Eye (tissue), 1 donor: ENCODE results near the gene PTTG1IP2.
"Not testable (repeated sequence)": the region's sequence is repeated elsewhere in the genome, so short reads cannot be mapped to it uniquely, and the experiment has no call there.

Source experiments
- DNase-seq: peaks from one replicate; pipeline ENCODE4 v3.0.0-alpha.2; 2015

The PTTG1IP2 gene

DNA sequence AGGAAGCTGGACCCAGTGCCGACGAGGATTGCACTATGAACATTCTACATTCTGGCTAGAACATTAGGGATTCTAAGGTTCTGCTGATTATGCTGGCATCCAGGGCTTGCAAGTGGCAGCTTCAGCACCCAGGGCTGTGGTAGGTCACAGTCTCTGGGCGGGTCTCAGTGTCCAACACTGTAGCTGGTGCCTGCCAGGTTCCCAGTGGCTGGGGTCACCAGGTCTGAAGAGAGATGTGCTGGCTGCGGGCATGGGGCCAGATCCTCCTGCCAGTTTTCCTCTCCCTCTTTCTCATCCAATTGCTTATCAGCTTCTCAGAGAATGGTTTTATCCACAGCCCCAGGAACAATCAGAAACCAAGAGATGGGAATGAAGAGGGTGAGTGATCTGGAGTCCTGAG lies at the start of gene PTTG1IP2:
Gene PTTG1IP2, plus strand, starts transcription at position 86 of the 400 bp plus-strand sequence. Its CDS starts 148 bp downstream, at position 234.
- DNase-seq: no peak

GRCh38 chr7:90421651-90422050 lies 47.8 kb upstream of the PTTG1IP2 start:
- DNase-seq: no peak

DNA sequence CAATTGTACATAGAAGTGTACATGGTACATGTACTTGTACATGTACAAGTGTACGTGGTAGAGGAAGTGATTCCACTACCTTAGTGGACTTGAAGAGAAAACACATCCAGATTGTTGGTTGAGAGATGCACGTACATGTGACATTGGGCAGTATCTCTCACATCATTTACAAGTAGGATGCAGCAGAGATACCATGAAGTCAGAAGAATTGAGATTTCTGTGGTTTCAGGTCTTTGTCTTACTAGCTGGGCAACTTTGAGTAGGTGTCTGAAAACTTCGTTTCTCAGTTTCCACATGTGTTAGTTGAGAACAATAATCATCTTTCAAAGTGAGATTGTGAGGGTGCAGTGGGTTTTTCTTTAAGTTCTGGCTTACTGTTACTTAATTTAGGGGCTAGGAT lies 44.7 kb upstream of the PTTG1IP2 start:
- DNase-seq: no peak

DNA sequence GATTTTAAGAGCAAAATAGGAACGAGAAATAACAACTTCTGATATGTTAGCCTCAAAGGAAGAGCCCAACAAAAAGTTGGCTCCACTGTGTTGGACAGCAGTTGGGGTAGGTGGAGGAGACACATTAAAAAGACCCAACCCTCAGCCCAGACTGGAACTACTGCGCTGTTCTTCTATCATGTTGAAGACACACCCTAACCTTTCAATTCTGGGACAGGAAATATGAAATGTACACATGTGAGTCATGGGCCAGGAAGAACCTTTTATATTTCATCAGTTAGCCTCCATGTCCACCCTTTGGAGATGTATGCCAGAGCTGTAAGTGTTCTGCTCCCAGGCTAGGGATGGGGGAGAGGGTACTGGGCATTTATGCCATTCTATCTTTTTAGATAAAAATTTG lies 44.1 kb upstream of the PTTG1IP2 start:
- DNase-seq: no peak

- DNase-seq: no peak
Measured at GRCh38 chr7:90430614-90431460, 38.6 kb upstream of the PTTG1IP2 start.

DNA sequence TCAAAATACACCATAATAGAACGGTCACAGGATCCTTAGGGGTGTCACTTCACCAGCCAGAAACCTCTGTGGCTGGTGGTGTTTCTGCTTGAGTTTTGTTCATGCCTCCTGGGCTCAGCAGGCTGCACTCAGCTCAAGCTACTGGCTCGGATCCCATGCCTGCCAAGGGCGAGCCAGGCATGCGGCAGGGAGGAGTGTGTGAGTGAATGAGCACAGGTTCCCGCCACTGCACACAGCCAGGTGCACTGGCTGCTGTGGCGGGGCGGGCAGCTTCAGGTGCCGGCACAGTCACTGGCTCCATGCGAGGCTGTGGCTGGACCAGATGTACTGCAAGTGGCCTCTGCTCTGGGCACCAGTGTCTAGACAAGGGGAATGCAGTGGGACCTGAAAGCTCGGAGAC lies 36.7 kb upstream of the PTTG1IP2 start:
- no peak for DNase-seq

GRCh38 chr7:90433221-90433620 lies 36.2 kb upstream of the PTTG1IP2 start:
- DNase-seq: no peak

DNA sequence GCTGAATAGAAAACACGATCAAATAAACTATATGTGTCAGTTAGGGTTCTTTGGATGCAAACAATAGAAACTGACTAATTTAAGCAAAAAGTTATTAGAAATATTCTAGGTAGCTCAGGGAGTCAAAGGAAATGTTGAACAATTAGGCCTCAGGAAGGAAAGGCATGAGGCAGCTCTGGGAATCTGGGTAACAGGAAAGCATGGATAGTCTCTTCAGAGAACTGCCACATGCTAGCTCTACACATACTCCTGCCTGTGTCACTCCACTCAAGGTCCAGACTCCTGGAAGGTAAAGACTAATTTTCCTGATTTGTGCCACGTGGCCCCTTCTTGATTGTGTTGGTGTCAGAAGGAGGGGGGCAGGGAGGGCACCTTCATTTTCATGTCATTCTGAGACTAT lies 23.8 kb upstream of the PTTG1IP2 start:
- DNase-seq: no peak

- DNase-seq: no peak
Measured at GRCh38 chr7:90446137-90446899, 23.1 kb upstream of the PTTG1IP2 start.

DNA sequence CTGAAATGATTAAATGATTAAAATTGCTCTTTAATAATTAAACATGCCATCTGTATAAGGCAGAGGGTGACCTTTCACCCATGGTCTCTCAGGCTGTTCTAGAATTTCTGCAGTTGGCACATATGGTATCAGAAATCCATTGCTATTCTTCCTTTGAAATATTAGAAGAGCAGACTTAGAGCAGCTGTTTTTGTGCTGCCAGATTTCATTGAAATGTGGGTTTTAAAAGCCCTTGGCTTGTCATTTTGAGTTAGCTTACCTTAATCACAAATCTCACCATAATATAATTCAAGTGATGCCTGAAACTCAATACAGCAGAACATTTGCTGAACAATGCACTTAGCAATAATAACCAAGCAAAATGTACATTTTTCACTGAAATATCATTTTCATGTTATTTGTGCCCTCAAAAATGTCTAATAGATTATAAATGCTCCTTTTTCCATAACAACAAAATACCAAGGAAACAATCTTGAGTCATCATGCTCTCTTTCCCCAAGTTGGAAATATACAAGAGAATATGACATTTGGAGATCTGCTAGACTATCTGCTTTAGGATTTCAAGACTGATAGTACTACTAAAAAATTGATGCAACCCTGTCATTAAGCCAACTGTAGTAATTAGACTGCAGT lies 16.1 kb upstream of the PTTG1IP2 start:
- DNase-seq: peak; percentile 79

DNA sequence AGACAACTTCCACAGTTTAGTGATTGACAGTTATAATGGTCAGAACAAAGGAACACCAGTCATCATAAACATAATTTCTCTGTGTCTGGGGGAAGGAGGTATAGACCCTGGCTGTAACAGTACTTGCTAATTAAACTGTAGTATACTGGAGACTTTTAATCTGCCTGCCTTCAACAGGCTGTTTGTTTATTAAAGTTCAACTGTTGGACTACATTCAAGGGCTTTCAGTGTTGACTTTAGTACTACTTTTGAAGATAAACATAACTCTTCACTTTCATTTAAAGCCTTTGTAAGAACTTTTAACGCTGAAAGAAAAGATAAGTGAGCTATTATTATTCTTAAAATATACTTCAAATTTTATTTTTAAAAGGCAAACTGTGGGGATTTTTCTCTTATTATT lies 15.5 kb upstream of the PTTG1IP2 start:
- DNase-seq: peak; percentile 41

GRCh38 chr7:90455163-90456030 lies 14.0 kb upstream of the PTTG1IP2 start:
- peak; percentile 83 for DNase-seq

- no peak for DNase-seq
Measured at GRCh38 chr7:90458104-90458503, 11.3 kb upstream of the PTTG1IP2 start.

DNA sequence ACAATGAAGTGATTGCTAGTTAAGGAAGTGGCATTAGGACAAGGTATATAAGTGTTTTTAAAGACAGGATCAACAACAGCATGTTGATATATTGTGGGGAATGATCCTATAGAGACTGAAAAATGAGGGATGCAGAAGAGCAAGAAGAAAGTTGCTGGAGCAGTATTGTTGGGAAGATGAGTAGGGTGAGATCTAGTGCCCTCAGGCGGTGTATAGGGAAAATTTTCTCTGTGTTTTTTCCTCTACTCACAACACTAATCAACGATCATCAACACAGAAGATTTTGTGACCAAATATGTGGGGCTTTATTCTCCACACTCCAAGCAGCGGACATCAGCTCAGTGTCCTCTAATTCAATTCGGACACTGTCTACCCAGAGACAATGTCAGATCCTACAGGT lies 9.6 kb upstream of the PTTG1IP2 start:
- DNase-seq: no peak

- DNase-seq: no peak
Measured at GRCh38 chr7:90461219-90461618, 8.2 kb upstream of the PTTG1IP2 start.

GRCh38 chr7:90463151-90463628 lies 6.2 kb upstream of the PTTG1IP2 start:
- DNase-seq: not testable (repeated sequence)

GRCh38 chr7:90465816-90466215 lies 3.6 kb upstream of the PTTG1IP2 start:
- DNase-seq: no peak

- no peak for DNase-seq
Measured at GRCh38 chr7:90472805-90473540, 3.5 kb downstream of the PTTG1IP2 start.

DNA sequence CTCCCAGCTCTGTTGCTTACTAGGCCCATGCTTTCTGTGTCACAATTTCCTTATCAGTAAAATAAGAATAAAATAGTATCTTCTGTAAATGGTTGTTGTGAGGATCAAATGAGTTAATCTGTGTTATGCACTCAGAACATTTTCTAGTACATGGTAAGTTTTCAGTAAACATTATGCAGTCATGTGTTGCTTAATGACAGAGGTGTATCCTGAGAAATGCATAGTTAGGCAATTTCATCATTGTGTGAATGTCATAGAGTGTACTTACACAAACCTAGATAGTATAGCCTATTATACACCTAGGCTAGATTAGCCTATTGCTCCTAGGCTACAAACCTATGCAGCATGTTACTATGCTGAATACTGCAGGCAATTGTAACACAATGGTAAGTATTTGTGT lies 4.4 kb downstream of the PTTG1IP2 start:
- no peak for DNase-seq

GRCh38 chr7:90474284-90475210 lies 5.1 kb downstream of the PTTG1IP2 start:
- DNase-seq: no peak

GRCh38 chr7:90483251-90483650 lies 13.8 kb downstream of the PTTG1IP2 start:
- no peak for DNase-seq
